Cardiac muscle cell (in vitro differentiated cells and primary cell): ENCODE measurements around the gene LRRC75B. TPM values are rescaled to one million over a fixed set of nuclear protein-coding genes. Genes with fewer than 3 reads are reported as not detected.

Source experiments
- DNase-seq, 2 donors: peaks; one replicate each; pipeline versions ENCODE4 v3.0.0 to v3.0.0-alpha.2; 2010 to 2017; ENCODE audit warnings: low read depth in 1 of 2, low spot score in 1 of 2
- H3K27ac ChIP-seq: fragments of 200-600 bp; sonication (generic); 2 replicates; pipeline ENCODE4 v1.5.1; 2016
- H3K27me3 ChIP-seq: fragments of 200-600 bp; sonication (generic); 2 replicates; pipeline ENCODE4 v1.6.0; 2016; ENCODE audit warnings: control low read depth
- H3K36me3 ChIP-seq: fragments of 200-600 bp; sonication (generic); 2 replicates; pipeline ENCODE4 v1.5.1; 2016; ENCODE audit warnings: control low read depth
- H3K4me1 ChIP-seq: fragments of 200-600 bp; sonication (generic); 2 replicates; pipeline ENCODE4 v1.8.1; 2017; ENCODE audit warnings: low read depth, mild to moderate bottlenecking, mixed run types
- H3K4me3 ChIP-seq: fragments of 200-600 bp; sonication (generic); 2 replicates; pipeline ENCODE4 v1.5.1; 2016; ENCODE audit warnings: mild to moderate bottlenecking
- H3K9me3 ChIP-seq: fragments of 200-600 bp; sonication (generic); 2 replicates; pipeline ENCODE4 v1.5.1; 2017; ENCODE audit warnings: low read depth, mild to moderate bottlenecking, control low read depth
- polyA plus RNA-seq: library from polyadenylated mRNA; unstranded; fragments of >200 nt; fragmentation: Nextera tagmentation; extraction: Ambion mirVana; gene quantifications from 2 replicates; pipeline ENCODE4 v1.2.1, GENCODE V29; 2016
- total RNA-seq: library from RNA; depleted of rRNA; stranded (reverse); fragments of >200 nt; gene quantifications from 2 replicates; pipeline ENCODE4 v1.2.3, GENCODE V29; 2016
- TF ChIP-seq, protein P1 (sequence below): IDR thresholded peaks from 2 replicates; pipeline ENCODE4 v1.5.1; 2012; ENCODE audit warnings: low read depth, mild to moderate bottlenecking, low read length

Gene LRRC75B
- total and polyA plus RNA-seq, 2 experiments from 2014 or later, result 42.4 to 48.4 TPM

DNA sequence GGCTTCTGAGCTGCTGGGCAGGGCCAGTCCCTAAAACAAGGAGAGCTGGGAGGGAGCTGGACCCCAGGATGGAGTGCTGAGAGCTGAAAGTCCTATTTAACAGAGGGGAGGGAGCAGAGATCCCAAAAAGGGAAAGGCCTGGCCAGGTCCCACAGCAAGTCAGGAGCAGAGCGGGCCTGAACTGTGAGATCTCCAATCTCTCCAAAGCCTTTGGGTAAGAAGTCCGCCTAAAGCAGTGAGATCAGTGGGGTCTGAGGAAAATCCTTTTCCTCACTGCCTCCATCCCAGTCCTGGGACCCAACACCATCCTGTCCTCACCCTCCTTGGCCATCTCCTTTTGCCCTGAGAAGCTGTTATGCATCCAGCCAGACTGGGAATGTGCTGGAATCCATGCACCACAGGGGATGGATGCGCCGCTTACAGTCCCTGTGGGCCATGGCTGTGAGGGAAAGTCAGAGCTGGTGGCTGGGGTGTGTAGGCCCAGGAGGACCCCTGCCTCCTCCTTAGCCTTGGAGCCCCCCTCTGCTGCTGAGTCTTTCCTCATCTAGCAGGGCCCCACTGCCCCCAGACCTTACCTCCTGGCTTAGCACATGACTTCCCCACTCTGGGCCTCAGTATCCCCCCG lies 8.6 kb downstream of the LRRC75B start:
- Histone ChIP-seq H3K4me3 (no peak overlapping the region), H3K4me1 (peaks cover 15% of the 10 kb centered on the region), H3K27me3 (no peaks in the 10 kb centered on the region), H3K9me3 (no peaks in the 10 kb centered on the region), H3K27ac (peak overlapping the region; percentile 89), H3K36me3 (peaks cover 11% of the 10 kb centered on the region)
- no peak for DNase-seq
- TF ChIP-seq, protein P1, sequence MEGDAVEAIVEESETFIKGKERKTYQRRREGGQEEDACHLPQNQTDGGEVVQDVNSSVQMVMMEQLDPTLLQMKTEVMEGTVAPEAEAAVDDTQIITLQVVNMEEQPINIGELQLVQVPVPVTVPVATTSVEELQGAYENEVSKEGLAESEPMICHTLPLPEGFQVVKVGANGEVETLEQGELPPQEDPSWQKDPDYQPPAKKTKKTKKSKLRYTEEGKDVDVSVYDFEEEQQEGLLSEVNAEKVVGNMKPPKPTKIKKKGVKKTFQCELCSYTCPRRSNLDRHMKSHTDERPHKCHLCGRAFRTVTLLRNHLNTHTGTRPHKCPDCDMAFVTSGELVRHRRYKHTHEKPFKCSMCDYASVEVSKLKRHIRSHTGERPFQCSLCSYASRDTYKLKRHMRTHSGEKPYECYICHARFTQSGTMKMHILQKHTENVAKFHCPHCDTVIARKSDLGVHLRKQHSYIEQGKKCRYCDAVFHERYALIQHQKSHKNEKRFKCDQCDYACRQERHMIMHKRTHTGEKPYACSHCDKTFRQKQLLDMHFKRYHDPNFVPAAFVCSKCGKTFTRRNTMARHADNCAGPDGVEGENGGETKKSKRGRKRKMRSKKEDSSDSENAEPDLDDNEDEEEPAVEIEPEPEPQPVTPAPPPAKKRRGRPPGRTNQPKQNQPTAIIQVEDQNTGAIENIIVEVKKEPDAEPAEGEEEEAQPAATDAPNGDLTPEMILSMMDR, result no peak

DNA sequence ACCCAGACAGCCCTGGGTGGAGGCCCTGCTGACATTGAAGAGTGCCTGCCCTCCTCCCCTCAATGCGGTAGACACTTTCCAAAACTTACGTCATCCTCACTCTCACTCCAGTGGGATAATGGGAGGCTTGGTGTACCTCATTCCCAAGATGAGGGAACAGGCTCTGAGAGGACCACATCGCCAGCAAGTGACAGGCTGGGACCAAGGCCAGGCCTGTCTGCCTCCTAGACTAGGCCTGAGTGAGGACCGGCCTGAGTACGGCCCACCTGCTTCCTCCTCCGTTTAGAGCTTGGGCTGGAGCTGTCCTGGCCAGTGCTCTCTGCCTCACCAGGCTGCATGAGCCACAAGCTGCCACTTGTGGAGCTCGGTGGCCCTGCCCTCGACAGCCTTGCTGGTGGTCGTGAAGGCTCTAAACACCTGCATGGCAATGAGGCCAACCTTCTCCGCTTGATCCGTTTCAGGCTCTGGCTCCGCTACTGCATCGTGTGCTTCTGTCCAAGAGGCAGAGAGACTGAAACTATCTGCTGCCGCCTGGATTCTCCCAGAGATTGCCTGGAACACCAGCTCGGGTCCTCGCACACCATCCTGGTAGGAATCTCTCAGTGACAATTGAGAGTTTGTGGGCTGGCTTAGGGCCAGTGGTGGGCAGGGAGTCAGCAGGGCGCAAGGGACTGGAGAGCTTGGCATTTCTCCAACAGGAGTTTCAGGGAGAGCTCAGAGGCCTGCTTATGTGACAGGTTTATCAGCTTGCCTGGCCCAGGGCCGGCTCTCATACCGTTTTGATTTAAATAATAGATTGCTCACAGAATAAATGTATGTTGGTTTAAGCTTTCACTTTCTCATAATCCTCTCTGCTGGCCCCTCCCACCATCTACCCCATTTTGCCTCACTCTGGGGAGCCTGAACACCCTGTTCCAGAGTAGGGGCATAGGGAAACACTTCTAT lies 9.4 kb downstream of the LRRC75B start:
- Histone ChIP-seq H3K36me3 (peaks cover 8% of the 10 kb centered on the region), H3K9me3 (no peaks in the 10 kb centered on the region), H3K4me3 (no peak overlapping the region), H3K4me1 (peaks cover 15% of the 10 kb centered on the region), H3K27me3 (no peaks in the 10 kb centered on the region), H3K27ac (peak overlapping the region; percentile 89)
- DNase-seq, result peak; percentile 64 to 88
- TF ChIP-seq, protein P1, result no peak

DNA sequence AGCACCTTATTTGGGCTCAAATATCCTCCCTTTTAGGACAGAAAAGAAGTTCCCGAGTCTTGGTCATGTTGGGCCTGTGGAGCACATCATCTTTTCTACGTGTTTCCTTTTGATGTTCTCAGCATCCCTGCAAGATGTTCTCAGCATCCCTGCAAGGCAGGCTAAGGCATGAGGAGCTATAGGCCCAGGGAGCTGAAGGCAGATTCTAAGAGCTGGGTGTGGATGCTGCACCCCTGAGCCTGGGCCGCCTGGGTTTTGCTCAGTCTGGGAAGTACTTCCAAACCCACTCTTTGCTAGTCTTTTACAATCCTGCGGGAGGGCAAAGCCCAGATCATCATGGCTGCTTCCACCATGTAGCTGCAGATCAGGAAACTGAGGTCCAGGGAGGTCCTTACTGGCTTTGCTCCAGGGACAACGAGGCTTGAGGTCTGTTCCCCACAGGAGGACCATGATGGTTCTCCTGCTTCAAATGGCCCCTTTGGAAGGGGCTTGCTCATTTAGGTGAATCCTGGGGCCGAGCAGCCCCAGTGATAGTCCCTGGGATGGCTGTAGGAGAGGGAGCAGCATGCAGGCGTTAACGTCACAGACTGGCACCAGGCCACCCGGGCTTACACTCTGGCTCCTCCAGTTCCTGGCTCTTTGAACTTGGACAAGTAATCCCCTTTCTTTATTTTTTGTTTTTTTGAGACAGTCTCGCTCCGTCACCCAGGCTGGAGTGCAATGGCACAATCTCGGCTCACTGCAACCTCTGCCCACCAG lies 10.6 kb downstream of the LRRC75B start:
- H3K36me3 ChIP-seq, result peaks cover 6% of the 10 kb centered on the region
- H3K27ac ChIP-seq, result no peak overlapping the region
- H3K9me3 ChIP-seq, result no peaks in the 10 kb centered on the region
- H3K4me1 ChIP-seq, result peaks cover 15% of the 10 kb centered on the region
- no peaks in the 10 kb centered on the region for H3K27me3 ChIP-seq
- no peak for DNase-seq
- no peak overlapping the region for H3K4me3 ChIP-seq
- TF ChIP-seq, protein P1, result no peak

DNA sequence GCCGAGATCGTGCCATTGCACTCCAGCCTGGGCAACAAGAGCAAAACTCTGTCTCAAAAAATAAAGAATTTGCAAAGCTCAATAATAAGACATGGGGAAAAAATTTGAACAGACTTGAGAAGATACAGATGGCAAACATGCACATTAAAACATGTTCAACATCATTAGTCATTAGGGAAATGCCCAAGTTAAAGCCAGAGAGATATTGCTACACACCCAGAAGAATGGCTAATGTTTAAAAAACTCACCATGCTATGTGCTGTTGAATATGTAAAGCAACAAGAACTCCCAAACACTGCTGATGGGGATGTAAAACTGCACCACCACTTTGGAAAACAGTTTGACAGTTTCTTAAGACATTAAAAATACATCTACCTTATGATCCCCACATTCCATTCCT lies 12.6 kb downstream of the LRRC75B start:
- peaks cover 15% of the 10 kb centered on the region for H3K4me1 ChIP-seq
- H3K27ac ChIP-seq, result no peak overlapping the region
- no peak overlapping the region for H3K4me3 ChIP-seq
- H3K36me3 ChIP-seq, result peaks cover 3% of the 10 kb centered on the region
- TF ChIP-seq, protein P1, result no peak
- H3K27me3 ChIP-seq, result no peaks in the 10 kb centered on the region
- DNase-seq, result peak in 1 of 2 donors; percentile 79
- no peaks in the 10 kb centered on the region for H3K9me3 ChIP-seq

DNA sequence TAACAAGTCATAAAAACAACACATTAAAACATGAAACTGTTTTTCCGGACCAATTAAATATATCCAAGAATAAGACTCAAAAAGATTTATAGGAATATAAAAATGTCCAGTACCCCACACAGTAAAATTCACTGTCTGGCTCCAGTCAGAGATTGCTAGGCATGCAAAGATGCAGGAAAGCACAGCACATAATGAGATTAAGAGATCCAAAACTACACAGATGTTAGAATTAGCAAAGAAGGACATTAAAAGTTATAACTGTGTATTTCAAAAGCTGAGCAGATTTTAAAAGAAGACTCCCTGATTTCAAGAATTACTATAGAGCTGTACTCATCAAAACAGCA lies 13.6 kb downstream of the LRRC75B start:
- no peaks in the 10 kb centered on the region for H3K27me3 ChIP-seq
- DNase-seq, result no peak
- TF ChIP-seq, protein P1, result no peak
- no peak overlapping the region for H3K27ac ChIP-seq
- peaks cover 11% of the 10 kb centered on the region for H3K4me1 ChIP-seq
- no peak overlapping the region for H3K4me3 ChIP-seq
- H3K36me3 ChIP-seq, result peaks cover 10% of the 10 kb centered on the region
- H3K9me3 ChIP-seq, result no peaks in the 10 kb centered on the region
